HG03025 (cell line): ENCODE data around the gene TSNAXIP1.
A peak's percentile ranks its signal among the peaks of the same experiment; 100 is the strongest.

Source experiments
- ATAC-seq: cut with Tn5 transposase; IDR thresholded peaks from one replicate; pipeline ENCODE4 v1.9.1; 2021; ENCODE audit warnings: mild to moderate bottlenecking, moderate library complexity; ENCODE audit not compliant: unreplicated experiment, low FRiP score

TSNAXIP1 gene

GRCh38 chr16:67781565-67781921, 25.1 kb upstream of the TSNAXIP1 start:
- no peak for ATAC-seq

GRCh38 chr16:67782567-67783352, 23.9 kb upstream of the TSNAXIP1 start:
- ATAC-seq, result no peak

GRCh38 chr16:67783353-67783725, 23.4 kb upstream of the TSNAXIP1 start:
- no peak for ATAC-seq

- ATAC-seq, result no peak
Measured at GRCh38 chr16:67786491-67786890, 20.2 kb upstream of the TSNAXIP1 start.

- no peak for ATAC-seq
Measured at GRCh38 chr16:67790071-67790470, 16.6 kb upstream of the TSNAXIP1 start.

GRCh38 chr16:67796099-67796718, 10.5 kb upstream of the TSNAXIP1 start:
- no peak for ATAC-seq

GRCh38 chr16:67800338-67800926, 6.3 kb upstream of the TSNAXIP1 start:
- ATAC-seq, result no peak

DNA sequence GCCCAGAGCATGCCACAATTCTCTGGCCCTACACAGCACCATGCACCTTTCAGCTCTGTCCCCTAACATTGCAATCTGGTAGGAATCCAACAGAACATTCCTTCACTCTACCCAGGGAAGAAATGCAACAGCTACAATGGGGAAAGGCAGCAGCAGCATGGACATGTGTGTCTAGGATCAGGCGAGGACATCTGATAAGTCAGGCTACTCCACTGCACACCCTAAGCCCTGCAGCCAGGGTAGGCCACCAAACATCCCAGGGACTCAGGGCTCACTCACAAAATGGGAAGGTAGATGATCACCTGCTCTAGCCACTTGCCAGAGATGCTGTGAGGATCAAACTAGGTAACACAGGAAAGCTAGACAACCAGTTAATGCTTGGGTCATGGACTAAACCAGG, 5.4 kb upstream of the TSNAXIP1 start:
- ATAC-seq, result no peak

DNA sequence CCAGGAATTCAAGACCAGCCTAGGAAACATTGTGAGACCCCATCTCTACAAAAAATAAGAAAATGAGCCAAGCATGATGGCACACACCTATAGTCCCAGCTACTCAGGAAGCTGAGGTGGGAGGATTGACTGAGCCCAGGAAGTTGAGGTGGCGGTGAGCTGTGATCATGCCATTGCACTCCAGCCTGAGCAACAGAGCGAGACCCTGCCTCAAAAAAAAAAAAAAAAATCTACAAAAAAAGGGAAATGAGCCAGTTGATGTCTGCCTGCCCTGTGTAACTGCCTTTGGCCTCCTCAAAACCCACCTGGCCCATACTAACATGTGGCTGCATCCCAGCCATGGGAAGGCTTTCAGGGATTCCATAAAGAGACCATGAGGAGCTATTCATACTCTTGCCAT, 4.8 kb upstream of the TSNAXIP1 start:
- no peak for ATAC-seq

- ATAC-seq, result no peak
Measured at GRCh38 chr16:67803894-67804293, 2.8 kb upstream of the TSNAXIP1 start.

DNA sequence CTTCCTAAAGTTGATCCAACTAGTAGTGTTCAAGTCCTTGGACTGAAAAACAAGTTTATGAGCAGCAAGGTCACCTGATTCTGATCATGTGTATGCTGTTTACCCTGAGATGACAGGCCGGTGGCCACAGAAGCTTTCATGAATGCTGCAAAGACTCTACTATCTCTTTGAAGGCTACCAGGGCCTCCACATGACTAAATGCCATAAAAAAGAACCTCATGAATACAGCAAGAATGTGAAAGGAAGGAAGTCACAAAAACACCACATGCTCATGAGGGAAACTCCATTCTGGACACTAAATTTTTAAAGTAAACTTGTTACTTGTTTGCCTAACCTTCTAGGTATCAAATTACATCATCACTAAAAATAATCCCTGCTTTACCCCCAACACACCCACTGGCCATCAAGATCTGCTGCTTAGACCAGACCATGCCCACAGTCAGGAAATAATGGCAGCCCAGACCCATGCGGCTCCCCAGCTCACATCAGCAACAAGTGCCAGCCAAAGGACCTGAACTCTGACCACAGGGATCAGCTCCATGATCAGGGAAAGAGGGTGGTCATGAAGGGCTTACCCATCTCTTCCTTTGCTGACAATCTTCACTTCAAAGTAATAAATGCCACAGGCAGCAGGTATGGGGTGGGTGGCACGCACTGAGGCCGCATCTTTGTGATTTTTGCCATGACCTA, 1.7 kb upstream of the TSNAXIP1 start:
- ATAC-seq, result no peak

DNA sequence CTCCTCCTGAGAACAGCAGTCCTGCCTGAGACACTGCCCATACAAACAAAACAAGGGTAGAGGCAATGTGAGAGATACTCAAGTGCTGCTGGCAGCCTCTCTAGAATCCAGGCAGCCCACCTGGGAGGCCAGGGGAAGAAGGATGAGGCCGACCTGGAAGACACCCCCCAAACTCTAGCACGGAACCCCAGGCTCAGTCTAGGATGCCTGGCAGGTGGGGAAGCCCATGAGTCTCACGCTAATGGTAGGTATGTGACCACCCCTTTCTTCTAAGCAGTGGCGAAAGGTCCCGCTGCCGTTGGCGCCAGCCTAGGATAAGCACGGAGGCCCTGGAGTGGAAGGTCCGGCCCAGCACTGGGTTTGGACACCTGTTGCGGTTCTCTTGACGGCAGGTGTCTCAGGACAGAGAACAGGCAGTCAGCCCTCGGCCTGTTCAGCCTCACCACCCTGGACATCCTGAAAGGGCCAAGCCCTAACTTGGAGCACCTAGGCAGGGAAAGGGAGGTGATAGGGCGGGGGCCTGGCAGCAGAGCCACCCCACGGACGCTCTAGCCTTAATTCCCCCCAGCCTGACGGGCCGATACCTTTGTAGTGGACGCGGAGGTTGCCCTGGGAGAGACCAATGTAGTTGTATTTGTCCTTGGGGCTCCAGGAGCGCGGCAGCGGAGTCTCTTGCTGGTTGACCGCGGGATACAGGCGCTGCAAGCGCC, 816 bp upstream of the TSNAXIP1 start:
- ATAC-seq, result peak; percentile 5

GRCh38 chr16:67807148-67807682, 526 bp downstream of the TSNAXIP1 start:
- no peak for ATAC-seq

GRCh38 chr16:67811899-67812298, 5.2 kb downstream of the TSNAXIP1 start:
- no peak for ATAC-seq

GRCh38 chr16:67814567-67814966, 7.9 kb downstream of the TSNAXIP1 start:
- no peak for ATAC-seq

DNA sequence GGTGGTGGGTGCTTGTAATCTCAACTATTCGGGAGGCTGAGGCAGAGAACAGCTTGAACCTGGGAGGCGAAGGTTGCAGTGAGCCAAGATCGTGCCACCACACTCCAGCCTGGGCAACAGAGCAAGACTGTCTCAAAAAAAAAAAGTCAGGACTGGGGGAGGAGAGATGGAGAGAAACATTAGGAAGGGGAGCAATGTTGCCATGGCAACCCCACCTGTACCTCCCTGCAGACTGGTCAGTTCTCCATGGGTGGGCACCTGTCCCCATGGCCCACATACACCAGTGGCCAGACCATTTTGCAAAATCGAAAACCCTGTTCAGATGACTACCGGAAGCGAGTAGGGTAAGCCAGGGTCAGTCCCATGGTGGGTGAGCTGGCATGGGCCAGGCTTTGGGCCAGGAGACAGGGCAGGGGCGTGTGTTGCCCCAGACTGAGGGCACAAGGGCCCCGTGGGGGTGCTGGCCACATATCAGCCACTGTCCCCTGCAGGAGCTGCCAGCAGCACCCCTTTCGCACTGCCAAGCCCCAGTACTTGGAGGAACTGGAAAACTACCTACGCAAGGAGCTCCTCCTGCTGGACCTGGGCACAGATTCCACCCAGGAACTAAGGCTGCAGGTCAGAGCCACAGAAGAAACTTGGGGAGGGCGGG, 14.0 kb downstream of the TSNAXIP1 start:
- no peak for ATAC-seq

- no peak for ATAC-seq
Measured at GRCh38 chr16:67822511-67822910, 15.8 kb downstream of the TSNAXIP1 start.

DNA sequence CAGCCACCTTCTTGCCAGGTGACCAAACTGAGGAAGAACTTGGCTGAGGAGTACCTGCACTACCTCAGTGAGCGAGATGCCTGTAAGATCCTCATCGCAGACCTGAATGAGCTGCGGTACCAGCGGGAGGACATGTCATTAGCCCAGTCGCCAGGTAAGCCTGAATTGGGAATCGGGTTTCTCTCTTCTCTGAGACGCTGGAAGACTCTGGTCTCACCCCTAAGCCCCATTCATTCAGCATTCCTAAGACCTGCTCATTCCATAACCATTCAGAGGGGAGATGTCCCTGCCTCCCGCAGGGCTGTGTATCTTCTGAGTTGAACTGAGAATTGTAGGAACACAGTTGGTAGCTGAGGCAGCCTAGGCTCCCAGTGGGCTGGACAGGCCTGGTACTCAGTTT, 18.4 kb downstream of the TSNAXIP1 start:
- ATAC-seq, result no peak

- no peak for ATAC-seq
Measured at GRCh38 chr16:67825906-67826305, 19.2 kb downstream of the TSNAXIP1 start.

GRCh38 chr16:67828651-67829050, 22.0 kb downstream of the TSNAXIP1 start:
- ATAC-seq, result no peak
